ENCODE data around the gene CHCHD2. TPM values are rescaled to one million over a fixed set of nuclear protein-coding genes. Genes with fewer than 3 reads are reported as not detected.

CHCHD2 gene
- total and polyA plus RNA-seq, 9 of the 15 experiments (the other 6 are each of a cell fraction or from before 2014, with no cell fraction given), result 145 to 1,044 (median 648) TPM

- TF ChIP-seq ZNF121 (CRISPR knock-in tag; conservative IDR thresholded peaks at IDR 0.05) (no peak), GTF2A2 (tag; IDR thresholded peaks at IDR 0.05) (0 out of 2 replicates have a peak, but pooled peaks have one; percentile 21), SIRT6 (IDR thresholded peaks at IDR 0.05; ENCODE audit: low read depth, low read length) (no peak), ZNF445 (CRISPR knock-in tag; IDR thresholded peaks at IDR 0.05; ENCODE audit: low read depth) (no peak), SAP30 (IDR thresholded peaks at IDR 0.05; ENCODE audit: borderline replicate concordance, insufficient read depth, low read depth, low read length, poor library complexity, severe bottlenecking) (peak; percentile 28), TEAD1 (CRISPR knock-in tag; IDR thresholded peaks at IDR 0.05) (no peak), IRF1 (CRISPR knock-in tag; IDR thresholded peaks at IDR 0.05; ENCODE audit: borderline replicate concordance) (no peak), POLR2G (IDR thresholded peaks at IDR 0.05; ENCODE audit: low read depth, low read length) (peak; percentile 96), FOXP1 (CRISPR knock-in tag; IDR thresholded peaks at IDR 0.05) (no peak), NR3C1 (CRISPR knock-in tag; IDR thresholded peaks at IDR 0.05) (no peak), RBBP5 (IDR thresholded peaks at IDR 0.05; ENCODE audit: borderline replicate concordance, insufficient read depth, low read length, poor library complexity, severe bottlenecking) (peak; percentile 83), PREB (CRISPR knock-in tag; IDR thresholded peaks at IDR 0.05) (no peak)
- TF ChIP-seq, protein P1, sequence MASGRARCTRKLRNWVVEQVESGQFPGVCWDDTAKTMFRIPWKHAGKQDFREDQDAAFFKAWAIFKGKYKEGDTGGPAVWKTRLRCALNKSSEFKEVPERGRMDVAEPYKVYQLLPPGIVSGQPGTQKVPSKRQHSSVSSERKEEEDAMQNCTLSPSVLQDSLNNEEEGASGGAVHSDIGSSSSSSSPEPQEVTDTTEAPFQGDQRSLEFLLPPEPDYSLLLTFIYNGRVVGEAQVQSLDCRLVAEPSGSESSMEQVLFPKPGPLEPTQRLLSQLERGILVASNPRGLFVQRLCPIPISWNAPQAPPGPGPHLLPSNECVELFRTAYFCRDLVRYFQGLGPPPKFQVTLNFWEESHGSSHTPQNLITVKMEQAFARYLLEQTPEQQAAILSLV (tag; IDR thresholded peaks at IDR 0.05), result no peak
- TF ChIP-seq, protein P2, sequence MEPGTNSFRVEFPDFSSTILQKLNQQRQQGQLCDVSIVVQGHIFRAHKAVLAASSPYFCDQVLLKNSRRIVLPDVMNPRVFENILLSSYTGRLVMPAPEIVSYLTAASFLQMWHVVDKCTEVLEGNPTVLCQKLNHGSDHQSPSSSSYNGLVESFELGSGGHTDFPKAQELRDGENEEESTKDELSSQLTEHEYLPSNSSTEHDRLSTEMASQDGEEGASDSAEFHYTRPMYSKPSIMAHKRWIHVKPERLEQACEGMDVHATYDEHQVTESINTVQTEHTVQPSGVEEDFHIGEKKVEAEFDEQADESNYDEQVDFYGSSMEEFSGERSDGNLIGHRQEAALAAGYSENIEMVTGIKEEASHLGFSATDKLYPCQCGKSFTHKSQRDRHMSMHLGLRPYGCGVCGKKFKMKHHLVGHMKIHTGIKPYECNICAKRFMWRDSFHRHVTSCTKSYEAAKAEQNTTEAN (CRISPR knock-in tag; IDR thresholded peaks at IDR 0.05), result no peak; the same call in 1 of the 2 replicates
- TF ChIP-seq, protein P3, sequence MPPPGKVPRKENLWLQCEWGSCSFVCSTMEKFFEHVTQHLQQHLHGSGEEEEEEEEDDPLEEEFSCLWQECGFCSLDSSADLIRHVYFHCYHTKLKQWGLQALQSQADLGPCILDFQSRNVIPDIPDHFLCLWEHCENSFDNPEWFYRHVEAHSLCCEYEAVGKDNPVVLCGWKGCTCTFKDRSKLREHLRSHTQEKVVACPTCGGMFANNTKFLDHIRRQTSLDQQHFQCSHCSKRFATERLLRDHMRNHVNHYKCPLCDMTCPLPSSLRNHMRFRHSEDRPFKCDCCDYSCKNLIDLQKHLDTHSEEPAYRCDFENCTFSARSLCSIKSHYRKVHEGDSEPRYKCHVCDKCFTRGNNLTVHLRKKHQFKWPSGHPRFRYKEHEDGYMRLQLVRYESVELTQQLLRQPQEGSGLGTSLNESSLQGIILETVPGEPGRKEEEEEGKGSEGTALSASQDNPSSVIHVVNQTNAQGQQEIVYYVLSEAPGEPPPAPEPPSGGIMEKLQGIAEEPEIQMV (tag; conservative IDR thresholded peaks at IDR 0.05; ENCODE audit: low read depth), result 0 out of 2 replicates have a peak, but pooled peaks have one; percentile 8
- TF ChIP-seq, protein P4, sequence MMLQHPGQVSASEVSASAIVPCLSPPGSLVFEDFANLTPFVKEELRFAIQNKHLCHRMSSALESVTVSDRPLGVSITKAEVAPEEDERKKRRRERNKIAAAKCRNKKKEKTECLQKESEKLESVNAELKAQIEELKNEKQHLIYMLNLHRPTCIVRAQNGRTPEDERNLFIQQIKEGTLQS (IDR thresholded peaks at IDR 0.05), result no peak
- TF ChIP-seq, protein P4 (CRISPR knock-in tag; conservative IDR thresholded peaks at IDR 0.05), result no peak
- TF ChIP-seq, protein P5, sequence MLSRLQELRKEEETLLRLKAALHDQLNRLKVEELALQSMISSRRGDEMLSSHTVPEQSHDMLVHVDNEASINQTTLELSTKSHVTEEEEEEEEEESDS (CRISPR knock-in tag; IDR thresholded peaks at IDR 0.05), result no peak
Observed at GRCh38 chr7:56106108-56107073, at the start of gene CHCHD2 (continued).

Measured in K562 (cell line).